H9 (cell line): ENCODE results near the gene ABCA4. TPM values are rescaled to one million over a fixed set of nuclear protein-coding genes. Genes with fewer than 3 reads are reported as not detected.

ENCODE experiments used
- DNase-seq: peaks from one replicate; pipeline ENCODE4 v3.0.0-alpha.2; 2017
- H2AFZ ChIP-seq: one replicate; pipeline ENCODE4 v1.6.1; 2013; ENCODE audit warnings: mild to moderate bottlenecking, low read length, control low read depth, moderate library complexity
- H2AK5ac ChIP-seq: 2 replicates; pipeline ENCODE4 v1.6.1; 2013; ENCODE audit warnings: low read length, control low read depth, mixed read lengths; ENCODE audit not compliant: insufficient read length
- H2BK120ac ChIP-seq: one replicate; pipeline ENCODE4 v1.6.1; 2013; ENCODE audit warnings: low read depth, mild to moderate bottlenecking, low read length, control low read depth, inconsistent platforms; ENCODE audit not compliant: poor library complexity, severe bottlenecking
- H2BK12ac ChIP-seq: 2 replicates; pipeline ENCODE4 v1.6.1; 2013; ENCODE audit warnings: low read length, control low read depth, mixed read lengths, low read depth; ENCODE audit not compliant: insufficient read length
- H2BK15ac ChIP-seq: 2 replicates; pipeline ENCODE4 v1.6.1; 2013; ENCODE audit warnings: low read depth, low read length, control low read depth
- H2BK20ac ChIP-seq: one replicate; pipeline ENCODE4 v1.6.1; 2013; ENCODE audit warnings: low read depth, mild to moderate bottlenecking, low read length, control low read depth, inconsistent platforms; ENCODE audit not compliant: poor library complexity, severe bottlenecking
- H2BK5ac ChIP-seq: 2 replicates; pipeline ENCODE4 v1.6.1; 2013; ENCODE audit warnings: low read length, control low read depth, mixed read lengths; ENCODE audit not compliant: insufficient read length
- H3K14ac ChIP-seq: 2 replicates; pipeline ENCODE4 v1.6.1; 2013; ENCODE audit warnings: low read length, control low read depth; ENCODE audit not compliant: insufficient read depth
- H3K18ac ChIP-seq: 2 replicates; pipeline ENCODE4 v1.6.1; 2013; ENCODE audit warnings: low read depth, mild to moderate bottlenecking, mixed read lengths, low read length, control low read depth; ENCODE audit not compliant: insufficient read length
- H3K23ac ChIP-seq: 2 replicates; pipeline ENCODE4 v1.6.1; 2013; ENCODE audit warnings: low read length, control low read depth, mixed read lengths, low read depth; ENCODE audit not compliant: insufficient read length
- H3K23me2 ChIP-seq: 2 replicates; pipeline ENCODE4 v1.6.1; 2013; ENCODE audit warnings: low read depth, mild to moderate bottlenecking, mixed read lengths, low read length, control low read depth; ENCODE audit not compliant: insufficient read length, poor library complexity, severe bottlenecking
- H3K27ac ChIP-seq: 2 replicates; pipeline ENCODE4 v1.5.1; 2013; ENCODE audit warnings: low read length, control low read depth, mixed read lengths, low read depth; ENCODE audit not compliant: insufficient read length
- H3K27me3 ChIP-seq: 2 replicates; pipeline ENCODE4 v1.6.1; 2013; ENCODE audit warnings: low read length, control low read depth, inconsistent platforms; ENCODE audit not compliant: insufficient read depth
- H3K4ac ChIP-seq: 2 replicates; pipeline ENCODE4 v1.6.1; 2013; ENCODE audit warnings: low read depth, mild to moderate bottlenecking, control low read depth, inconsistent platforms, low read length, moderate library complexity
- H3K4me1 ChIP-seq: 2 replicates; pipeline ENCODE4 v1.6.1; 2013; ENCODE audit warnings: low read length, control low read depth, inconsistent platforms; ENCODE audit not compliant: insufficient read depth
- H3K4me2 ChIP-seq: 2 replicates; pipeline ENCODE4 v1.6.1; 2013; ENCODE audit warnings: low read length, control low read depth, mixed read lengths; ENCODE audit not compliant: insufficient read length, insufficient read depth
- H3K56ac ChIP-seq: 2 replicates; pipeline ENCODE4 v1.6.1; 2013; ENCODE audit warnings: low read depth, mild to moderate bottlenecking, mixed read lengths, low read length, control low read depth; ENCODE audit not compliant: insufficient read length
- H3K79me1 ChIP-seq: 2 replicates; pipeline ENCODE4 v1.6.1; 2013; ENCODE audit warnings: low read depth, mild to moderate bottlenecking, moderate library complexity, low read length, control low read depth, inconsistent platforms; ENCODE audit not compliant: insufficient read depth, poor library complexity, severe bottlenecking
- H3K79me2 ChIP-seq: 2 replicates; pipeline ENCODE4 v1.6.1; 2013; ENCODE audit warnings: low read length, control low read depth, inconsistent platforms; ENCODE audit not compliant: insufficient read depth
- H3K9ac ChIP-seq: 2 replicates; pipeline ENCODE4 v1.6.1; 2013; ENCODE audit warnings: low read length, control low read depth, mixed read lengths; ENCODE audit not compliant: insufficient read length; ENCODE audit errors: extremely low read depth
- H3K9me3 ChIP-seq: one replicate; pipeline ENCODE4 v1.6.1; 2013; ENCODE audit warnings: low read depth, low read length, inconsistent platforms; ENCODE audit not compliant: control insufficient read depth
- H3T11ph ChIP-seq: one replicate; pipeline ENCODE4 v1.6.1; 2013; ENCODE audit warnings: mild to moderate bottlenecking, low read length, control low read depth, inconsistent platforms
- H4K20me1 ChIP-seq: one replicate; pipeline ENCODE4 v1.6.1; 2013; ENCODE audit not compliant: control insufficient read depth, insufficient read length, insufficient read depth
- H4K5ac ChIP-seq: 2 replicates; pipeline ENCODE4 v1.6.1; 2013; ENCODE audit warnings: low read depth, mild to moderate bottlenecking, mixed read lengths, low read length, control low read depth; ENCODE audit not compliant: insufficient read length
- H4K8ac ChIP-seq: replicated peaks from 2 replicates; pipeline ENCODE4 v1.6.1; 2013; ENCODE audit warnings: low read length, control low read depth, mixed read lengths, low read depth; ENCODE audit not compliant: insufficient read length
- H4K91ac ChIP-seq: 2 replicates; pipeline ENCODE4 v1.6.1; 2013; ENCODE audit warnings: low read depth, mild to moderate bottlenecking, moderate library complexity, mixed read lengths, low read length, control low read depth; ENCODE audit not compliant: insufficient read length
- H3K27ac Mint-ChIP-seq, 3 experiments: 2 replicates in 2 of 3; 3 replicates in 1 of 3; pipeline ENCODE4 v1.8.0; 2020 to 2021; ENCODE audit warnings: mixed read lengths in 3 of 3, mild to moderate bottlenecking in 1 of 3, moderate library complexity in 1 of 3
- H3K27me3 Mint-ChIP-seq: 2 replicates; pipeline ENCODE4 v1.8.0; 2021; ENCODE audit warnings: low read depth, mild to moderate bottlenecking, moderate library complexity, mixed read lengths
- H3K36me3 Mint-ChIP-seq, 3 experiments: 2 replicates in 2 of 3; 3 replicates in 1 of 3; pipeline ENCODE4 v1.8.0; 2020 to 2021; ENCODE audit warnings: low read depth in 3 of 3, mixed read lengths in 3 of 3; ENCODE audit not compliant: insufficient read depth in 1 of 3
- H3K4me1 Mint-ChIP-seq, 2 experiments: 2 replicates each; pipeline ENCODE4 v1.8.0; 2020; ENCODE audit warnings: mixed read lengths in 2 of 2
- H3K4me3 Mint-ChIP-seq, 2 experiments: 2 replicates in 1 of 2; 3 replicates in 1 of 2; pipeline ENCODE4 v1.8.0; 2020 to 2021; ENCODE audit warnings: mild to moderate bottlenecking in 2 of 2, mixed read lengths in 2 of 2, moderate library complexity in 1 of 2
- H3K9me3 Mint-ChIP-seq, 2 experiments: 2 replicates in 1 of 2; 3 replicates in 1 of 2; pipeline ENCODE4 v1.8.0; 2020; ENCODE audit warnings: mild to moderate bottlenecking in 2 of 2, mixed read lengths in 2 of 2, moderate library complexity in 1 of 2
- WGBS: extraction: QIAGEN DNeasy Blood & Tissue Kit; methylation state at CpG from one replicate; pipeline ENCODE4 v1.1.7; 2013; ENCODE audit warnings: missing lambda C conversion rate, low lambda C conversion rate, mixed read lengths; ENCODE audit not compliant: insufficient read length; ENCODE audit errors: extremely low coverage; 5-methylcytosine and 5-hydroxymethylcytosine counted together
- total RNA-seq: library from RNA; stranded (reverse); gene quantifications from 2 replicates; pipeline ENCODE4 v1.2.1, GENCODE V29; 2021
- TF ChIP-seq, protein P1 (sequence below): fragments of 200-600 bp; sonication (generic); conservative IDR thresholded peaks from 3 replicates; pipeline ENCODE4 v1.8.0; 2021; ENCODE audit warnings: antibody characterized with exemption, mild to moderate bottlenecking

Gene ABCA4
- total RNA-seq, 1 experiment from 2014 or later: not detected

DNA sequence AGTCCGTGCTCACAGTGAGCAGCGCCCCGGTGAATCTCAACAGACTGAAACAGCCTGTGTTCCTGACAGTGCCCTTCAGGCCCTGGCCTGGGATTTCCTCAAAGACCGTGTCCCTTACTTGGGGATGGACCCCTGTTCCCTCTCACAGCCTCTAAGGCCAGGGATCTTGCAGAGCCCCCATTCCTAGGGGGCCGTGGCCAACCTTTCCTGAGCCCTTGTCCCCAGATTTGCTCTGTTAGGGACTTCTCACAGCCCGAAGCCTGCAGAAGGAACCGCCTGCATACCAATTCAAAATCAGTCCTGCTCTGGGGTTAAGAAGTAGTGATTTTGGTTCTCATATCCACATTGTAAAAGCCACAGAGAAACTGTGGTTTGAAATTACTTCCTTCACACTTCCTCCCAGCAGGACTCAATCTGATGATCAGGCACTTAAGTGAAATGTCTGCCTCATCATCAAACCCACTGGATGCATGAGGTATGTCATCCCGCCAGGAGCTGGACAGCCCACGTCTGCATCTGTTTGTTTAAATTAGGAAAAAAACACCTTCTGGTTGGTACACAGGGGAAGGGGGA, 14.9 kb downstream of the ABCA4 start:
- no CpG with 5 or more reads among the region's 9 CpGs for WGBS
- Mint-ChIP-seq H3K4me3 (no peak overlapping the region), H3K27ac (no peak overlapping the region; a peak in 1 of 7 replicates), H3K27me3 (peaks cover 52% of the 10 kb centered on the region), H3K36me3 (no peaks in the 10 kb centered on the region; a peak in 1 of 7 replicates), H3K4me1 (peaks cover 37 to 43% of the 10 kb centered on the region in 2 experiments), H3K9me3 (no peaks in the 10 kb centered on the region; a peak in 1 of 5 replicates)
- H2AFZ ChIP-seq: no peak overlapping the region
- no peak overlapping the region for H2AK5ac ChIP-seq
- H3K79me2 ChIP-seq: no peaks in the 10 kb centered on the region
- H2BK15ac ChIP-seq: no peak overlapping the region
- H3K4me2 ChIP-seq: no peak overlapping the region
- H2BK5ac ChIP-seq: no peak overlapping the region
- H4K91ac ChIP-seq: no peak overlapping the region
- H3K27me3 ChIP-seq: no peaks in the 10 kb centered on the region
- no peak overlapping the region for H3K9ac ChIP-seq
- no peak overlapping the region for H3K4ac ChIP-seq
- no peak for DNase-seq
- no peak overlapping the region for H4K5ac ChIP-seq
- TF ChIP-seq, protein P1, sequence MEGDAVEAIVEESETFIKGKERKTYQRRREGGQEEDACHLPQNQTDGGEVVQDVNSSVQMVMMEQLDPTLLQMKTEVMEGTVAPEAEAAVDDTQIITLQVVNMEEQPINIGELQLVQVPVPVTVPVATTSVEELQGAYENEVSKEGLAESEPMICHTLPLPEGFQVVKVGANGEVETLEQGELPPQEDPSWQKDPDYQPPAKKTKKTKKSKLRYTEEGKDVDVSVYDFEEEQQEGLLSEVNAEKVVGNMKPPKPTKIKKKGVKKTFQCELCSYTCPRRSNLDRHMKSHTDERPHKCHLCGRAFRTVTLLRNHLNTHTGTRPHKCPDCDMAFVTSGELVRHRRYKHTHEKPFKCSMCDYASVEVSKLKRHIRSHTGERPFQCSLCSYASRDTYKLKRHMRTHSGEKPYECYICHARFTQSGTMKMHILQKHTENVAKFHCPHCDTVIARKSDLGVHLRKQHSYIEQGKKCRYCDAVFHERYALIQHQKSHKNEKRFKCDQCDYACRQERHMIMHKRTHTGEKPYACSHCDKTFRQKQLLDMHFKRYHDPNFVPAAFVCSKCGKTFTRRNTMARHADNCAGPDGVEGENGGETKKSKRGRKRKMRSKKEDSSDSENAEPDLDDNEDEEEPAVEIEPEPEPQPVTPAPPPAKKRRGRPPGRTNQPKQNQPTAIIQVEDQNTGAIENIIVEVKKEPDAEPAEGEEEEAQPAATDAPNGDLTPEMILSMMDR: no peak
- H3K18ac ChIP-seq: no peak overlapping the region
- H3K4me1 ChIP-seq: peaks cover 2% of the 10 kb centered on the region; the same call in 1 of the 2 replicates
- no peak overlapping the region for H2BK12ac ChIP-seq
- H3K79me1 ChIP-seq: no peaks in the 10 kb centered on the region
- no peak overlapping the region for H3K23ac ChIP-seq
- H3K23me2 ChIP-seq: no peaks in the 10 kb centered on the region
- H3K27ac ChIP-seq: no peak overlapping the region
- no peak overlapping the region for H3K56ac ChIP-seq
- H2BK20ac ChIP-seq: no peak overlapping the region
- no peak overlapping the region for H3T11ph ChIP-seq
- H2BK120ac ChIP-seq: no peak overlapping the region
- no peak overlapping the region for H4K8ac ChIP-seq
- H4K20me1 ChIP-seq: no peaks in the 10 kb centered on the region
- H3K14ac ChIP-seq: no peak overlapping the region
- no peaks in the 10 kb centered on the region for H3K9me3 ChIP-seq
